Endothelial cell of umbilical vein (primary cell): ENCODE data around the gene SUSD5.

Experiments
- CTCF ChIP-seq, 2 donors: IDR thresholded peaks; 1 replicate in 1 of 2; 2 replicates in 1 of 2; pipeline ENCODE4 v1.5.1; 2011; ENCODE audit warnings: low read length in 2 of 2, mild to moderate bottlenecking in 2 of 2, moderate library complexity in 2 of 2, control low read depth in 1 of 2, inconsistent platforms in 1 of 2, low read depth in 1 of 2; ENCODE audit not compliant: insufficient read depth in 1 of 2; ENCODE audit errors: extremely low read depth in 1 of 2
- EZH2 ChIP-seq: IDR thresholded peaks from 2 replicates; pipeline ENCODE4 v1.6.1; 2012; ENCODE audit warnings: borderline replicate concordance, low read depth, mild to moderate bottlenecking, moderate library complexity, low read length, inconsistent platforms; ENCODE audit not compliant: severe bottlenecking
- GATA2 ChIP-seq: IDR thresholded peaks from 2 replicates; pipeline ENCODE4 v1.7.0; 2011; ENCODE audit warnings: low read depth, mild to moderate bottlenecking, moderate library complexity, mixed read lengths, low read length; ENCODE audit not compliant: insufficient read length, insufficient read depth
- JUN ChIP-seq: IDR thresholded peaks from 2 replicates; pipeline ENCODE4 v1.6.1; 2011; ENCODE audit warnings: borderline replicate concordance, low read depth; ENCODE audit not compliant: insufficient read length, insufficient read depth
- MAX ChIP-seq: IDR thresholded peaks from 2 replicates; pipeline ENCODE4 v1.6.1; 2011; ENCODE audit not compliant: insufficient read depth, insufficient read length
- MYC ChIP-seq: IDR thresholded peaks from one replicate; pipeline ENCODE4 v1.6.1; 2011; ENCODE audit warnings: mild to moderate bottlenecking, low read depth, low read length
- POLR2A ChIP-seq: IDR thresholded peaks from 2 replicates; pipeline ENCODE4 v1.6.1; 2012; ENCODE audit warnings: low read depth, mild to moderate bottlenecking, control low read depth, low read length
- POLR2AphosphoS5 ChIP-seq: IDR thresholded peaks from 2 replicates; pipeline ENCODE4 v1.6.1; 2012; ENCODE audit warnings: low read depth, mild to moderate bottlenecking, control low read depth, low read length, moderate library complexity; ENCODE audit not compliant: insufficient read depth

GRCh38 chr3:33149342-33149741 lies 69.3 kb downstream of the SUSD5 start:
- no peak for TF ChIP-seq POLR2A
- no peak for TF ChIP-seq CTCF (IDR thresholded peaks at IDR 0.05; ENCODE audit: extremely low read depth in 1 of 2, insufficient read depth in 1 of 2, low read depth in 1 of 2, low read length in 2 of 2)
- no peak for TF ChIP-seq POLR2AphosphoS5
- no peak for TF ChIP-seq EZH2
- TF ChIP-seq MAX: no peak
- TF ChIP-seq JUN: no peak
- no peak for TF ChIP-seq MYC
- TF ChIP-seq GATA2: no peak
